ENCODE data around the gene KAT2A. TPM values are rescaled to one million over a fixed set of nuclear protein-coding genes. Genes with fewer than 3 reads are reported as not detected.

Gene KAT2A
- total and polyA plus RNA-seq, 9 of the 15 experiments (the other 6 are each of a cell fraction or from before 2014, with no cell fraction given): 1.5 to 80.4 (median 31.9) TPM

DNA sequence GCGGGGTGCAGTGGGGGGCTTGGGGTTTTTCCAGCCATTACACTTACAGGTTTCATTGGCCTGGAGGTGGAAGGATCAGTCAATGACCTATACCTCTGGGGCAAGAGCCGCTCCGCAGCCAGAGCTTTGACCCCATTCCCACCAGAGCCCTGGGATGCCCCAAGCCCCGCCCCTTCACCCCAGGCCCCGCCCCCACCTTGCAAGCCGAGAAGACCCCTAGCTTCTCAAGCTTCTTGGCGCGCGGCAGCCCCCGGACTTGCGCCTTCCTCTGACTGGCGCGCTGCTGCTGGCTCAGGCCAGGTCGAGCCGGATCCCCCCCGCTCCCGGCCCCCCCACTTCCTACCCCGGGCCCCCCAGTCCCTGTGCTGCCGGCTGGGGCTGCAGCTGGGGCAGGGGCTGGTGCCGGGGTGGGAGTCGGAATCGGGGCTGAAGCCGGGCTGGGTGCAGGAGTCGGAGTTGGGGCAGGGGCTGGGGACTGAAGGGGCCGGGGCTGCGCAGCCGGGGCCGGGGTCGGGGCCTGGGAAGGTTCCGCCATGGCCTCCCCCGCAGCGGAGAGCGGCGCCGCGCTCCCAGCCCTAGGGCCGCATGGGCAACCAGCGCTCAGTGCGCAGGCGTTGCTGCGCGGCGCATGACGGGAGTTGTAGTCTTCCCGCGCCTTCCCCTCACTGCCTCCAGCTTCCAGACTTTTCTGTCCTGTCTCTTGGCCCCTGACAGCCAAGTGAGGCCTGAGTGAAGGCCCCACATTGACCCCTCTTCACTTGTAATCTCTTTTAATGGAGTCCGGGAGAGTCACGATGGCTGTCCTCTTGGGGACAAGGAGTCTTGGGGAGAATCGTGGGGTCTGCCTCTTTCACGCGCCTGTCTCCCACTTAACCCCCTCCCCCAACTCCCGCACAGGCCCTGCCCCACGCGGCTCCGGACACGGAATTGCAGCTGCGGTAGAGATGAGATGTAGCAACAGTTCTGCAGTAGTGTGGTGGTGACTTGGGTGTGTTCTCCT is at the start of gene KAT2A (continued):
- TF ChIP-seq POLR2G (IDR thresholded peaks at IDR 0.05; ENCODE audit: low read depth, low read length): peak; percentile 80
- no peak for TF ChIP-seq FOSL1 (tag; conservative IDR thresholded peaks at IDR 0.05)
- TF ChIP-seq, protein P1, sequence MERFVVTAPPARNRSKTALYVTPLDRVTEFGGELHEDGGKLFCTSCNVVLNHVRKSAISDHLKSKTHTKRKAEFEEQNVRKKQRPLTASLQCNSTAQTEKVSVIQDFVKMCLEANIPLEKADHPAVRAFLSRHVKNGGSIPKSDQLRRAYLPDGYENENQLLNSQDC (CRISPR knock-in tag; IDR thresholded peaks at IDR 0.05): no peak
- no peak for TF ChIP-seq SMARCE1 (IDR thresholded peaks at IDR 0.05)
- TF ChIP-seq HDAC1 (IDR thresholded peaks at IDR 0.05): peak in 1 of 2 experiments; percentile 55; a peak in 1 of 4 replicates
- TF ChIP-seq SIX5 (IDR thresholded peaks at IDR 0.05; ENCODE audit: borderline replicate concordance in 1 of 2, insufficient read depth in 1 of 2, low read depth in 1 of 2, low read length in 2 of 2): peak; percentile 84
- peak; percentile 76 for TF ChIP-seq RBFOX2 (IDR thresholded peaks at IDR 0.05; ENCODE audit: low read depth, low read length)
- TF ChIP-seq NR4A1 (CRISPR knock-in tag; IDR thresholded peaks at IDR 0.05): no peak
- no peak for TF ChIP-seq NR4A1 (tag; IDR thresholded peaks at IDR 0.05)
- TF ChIP-seq, protein P2, sequence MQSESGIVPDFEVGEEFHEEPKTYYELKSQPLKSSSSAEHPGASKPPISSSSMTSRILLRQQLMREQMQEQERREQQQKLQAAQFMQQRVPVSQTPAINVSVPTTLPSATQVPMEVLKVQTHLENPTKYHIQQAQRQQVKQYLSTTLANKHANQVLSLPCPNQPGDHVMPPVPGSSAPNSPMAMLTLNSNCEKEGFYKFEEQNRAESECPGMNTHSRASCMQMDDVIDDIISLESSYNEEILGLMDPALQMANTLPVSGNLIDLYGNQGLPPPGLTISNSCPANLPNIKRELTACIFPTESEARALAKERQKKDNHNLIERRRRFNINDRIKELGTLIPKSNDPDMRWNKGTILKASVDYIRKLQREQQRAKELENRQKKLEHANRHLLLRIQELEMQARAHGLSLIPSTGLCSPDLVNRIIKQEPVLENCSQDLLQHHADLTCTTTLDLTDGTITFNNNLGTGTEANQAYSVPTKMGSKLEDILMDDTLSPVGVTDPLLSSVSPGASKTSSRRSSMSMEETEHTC (IDR thresholded peaks at IDR 0.05): 0 out of 2 replicates have a peak, but pooled peaks have one; percentile 2
- peak; percentile 98 for TF ChIP-seq MYC (IDR thresholded peaks at IDR 0.05; ENCODE audit: low read depth, low read length)
- TF ChIP-seq MYC (CRISPR knock-in tag; IDR thresholded peaks at IDR 0.05; ENCODE audit: borderline replicate concordance, low read depth): no peak
- TF ChIP-seq, protein P3, sequence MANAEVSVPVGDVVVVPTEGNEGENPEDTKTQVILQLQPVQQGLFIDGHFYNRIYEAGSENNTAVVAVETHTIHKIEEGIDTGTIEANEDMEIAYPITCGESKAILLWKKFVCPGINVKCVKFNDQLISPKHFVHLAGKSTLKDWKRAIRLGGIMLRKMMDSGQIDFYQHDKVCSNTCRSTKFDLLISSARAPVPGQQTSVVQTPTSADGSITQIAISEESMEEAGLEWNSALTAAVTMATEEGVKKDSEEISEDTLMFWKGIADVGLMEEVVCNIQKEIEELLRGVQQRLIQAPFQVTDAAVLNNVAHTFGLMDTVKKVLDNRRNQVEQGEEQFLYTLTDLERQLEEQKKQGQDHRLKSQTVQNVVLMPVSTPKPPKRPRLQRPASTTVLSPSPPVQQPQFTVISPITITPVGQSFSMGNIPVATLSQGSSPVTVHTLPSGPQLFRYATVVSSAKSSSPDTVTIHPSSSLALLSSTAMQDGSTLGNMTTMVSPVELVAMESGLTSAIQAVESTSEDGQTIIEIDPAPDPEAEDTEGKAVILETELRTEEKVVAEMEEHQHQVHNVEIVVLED (CRISPR knock-in tag; IDR thresholded peaks at IDR 0.05): peak; percentile 61
- TF ChIP-seq ARNT (IDR thresholded peaks at IDR 0.05): no peak
- no peak for TF ChIP-seq HNRNPUL1 (IDR thresholded peaks at IDR 0.05; ENCODE audit: low read length)
